Activated T-helper 2 cell treated with anti-CD3 and anti-CD28 coated beads, Interferon-gamma antibody, Interleukin-2, Interleukin-4, amounts not matched to agents 10 μg/mL and 5 μg/mL and 100 μg/mL, durations not matched to agents 14 hours and 24 hours and 36 hours (primary cell): ENCODE results near the gene ZNF195. TPM values are rescaled to one million over a fixed set of nuclear protein-coding genes. Genes with fewer than 3 reads are reported as not detected.
"Not testable (repeated sequence)": the region's sequence is repeated elsewhere in the genome, so short reads cannot be mapped to it uniquely, and the experiment has no call there.

Experiments used
- DNase-seq: peaks from one replicate; pipeline ENCODE4 v3.0.0; 2021; ENCODE audit warnings: low spot score
- H3K27ac Mint-ChIP-seq: one replicate; pipeline ENCODE4 v1.8.0; 2021; ENCODE audit warnings: mixed read lengths
- H3K27me3 Mint-ChIP-seq: one replicate; pipeline ENCODE4 v1.8.0; 2021; ENCODE audit warnings: low read depth, mixed read lengths
- H3K36me3 Mint-ChIP-seq: one replicate; pipeline ENCODE4 v1.8.0; 2021; ENCODE audit warnings: low read depth, mixed read lengths
- H3K4me1 Mint-ChIP-seq: one replicate; pipeline ENCODE4 v1.8.0; 2021; ENCODE audit warnings: low read depth, mixed read lengths
- H3K4me3 Mint-ChIP-seq: one replicate; pipeline ENCODE4 v1.8.0; 2021; ENCODE audit warnings: low read depth, mild to moderate bottlenecking, moderate library complexity, mixed read lengths
- H3K9me3 Mint-ChIP-seq: one replicate; pipeline ENCODE4 v1.8.0; 2021; ENCODE audit warnings: mixed read lengths
- intact Hi-C: fragments of 100-400 bp; cut with micrococcal nuclease; formaldehyde crosslinking; loops from one replicate; pipeline ENCODE4 v1.15.1; 2023
- total RNA-seq: library from RNA; stranded (reverse); gene quantifications from 2 replicates; pipeline ENCODE4 v1.2.3, GENCODE V29; 2022

ZNF195 gene
- total RNA-seq, 1 donor from 2014 or later, result 36.9 TPM

DNA sequence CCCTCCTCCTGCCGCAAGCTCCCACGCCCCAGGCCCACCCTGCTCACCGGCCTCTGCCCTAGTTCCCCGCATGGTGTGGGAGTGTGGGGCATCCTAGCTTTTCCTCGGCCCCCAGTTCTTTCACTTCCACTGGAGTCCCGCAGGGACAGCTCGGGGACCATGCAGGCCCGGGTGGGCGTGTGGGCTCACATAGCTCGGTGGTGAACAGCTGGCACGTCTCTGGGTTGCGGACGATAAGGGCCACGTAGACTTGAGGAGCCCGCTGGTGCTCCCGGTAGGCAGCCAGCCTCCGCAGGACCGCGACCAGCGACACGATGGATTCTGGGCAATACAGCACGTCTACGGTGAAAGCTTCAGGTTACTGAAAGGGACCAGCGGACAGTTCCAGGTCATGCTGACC, 34.7 kb upstream of the ZNF195 start:
- H3K36me3 Mint-ChIP-seq, H3K27ac Mint-ChIP-seq, DNase-seq, H3K4me1 Mint-ChIP-seq, intact Hi-C loops, H3K9me3 Mint-ChIP-seq, H3K27me3 Mint-ChIP-seq, H3K4me3 Mint-ChIP-seq: not testable (repeated sequence)

DNA sequence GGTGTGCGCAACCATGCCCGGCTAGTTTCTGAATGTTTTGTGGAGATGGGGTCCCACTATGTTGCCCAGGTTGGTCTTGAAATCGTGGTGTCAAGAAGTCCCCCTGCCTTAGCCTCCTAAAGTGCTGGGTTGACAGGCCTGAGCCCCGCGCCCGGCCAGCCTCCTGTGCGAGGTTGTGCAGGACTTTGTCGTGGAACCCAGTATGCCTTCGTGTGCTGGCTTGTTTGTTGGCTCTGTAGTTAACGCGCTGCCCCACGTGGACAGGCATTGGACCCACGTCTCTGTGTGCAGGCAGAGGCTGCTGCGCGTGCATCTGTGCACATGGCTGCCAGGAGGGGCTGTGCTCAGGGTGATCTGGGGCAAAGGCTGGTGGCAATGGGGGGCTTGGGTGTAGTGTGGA, 33.9 kb upstream of the ZNF195 start:
- DNase-seq, result no peak
- no peaks in the 10 kb centered on the region for H3K36me3 Mint-ChIP-seq
- H3K4me3 Mint-ChIP-seq, result no peak overlapping the region
- intact Hi-C loops, result no loop called here
- no peaks in the 10 kb centered on the region for H3K4me1 Mint-ChIP-seq
- H3K27ac Mint-ChIP-seq, result no peak overlapping the region
- H3K27me3 Mint-ChIP-seq, result no peaks in the 10 kb centered on the region
- H3K9me3 Mint-ChIP-seq, result no peaks in the 10 kb centered on the region

GRCh38 chr11:3408722-3409121, 29.8 kb upstream of the ZNF195 start:
- intact Hi-C loops, H3K36me3 Mint-ChIP-seq, H3K9me3 Mint-ChIP-seq, H3K27ac Mint-ChIP-seq, H3K4me3 Mint-ChIP-seq, H3K4me1 Mint-ChIP-seq, H3K27me3 Mint-ChIP-seq: not testable (repeated sequence)
- peak; percentile 52 for DNase-seq

DNA sequence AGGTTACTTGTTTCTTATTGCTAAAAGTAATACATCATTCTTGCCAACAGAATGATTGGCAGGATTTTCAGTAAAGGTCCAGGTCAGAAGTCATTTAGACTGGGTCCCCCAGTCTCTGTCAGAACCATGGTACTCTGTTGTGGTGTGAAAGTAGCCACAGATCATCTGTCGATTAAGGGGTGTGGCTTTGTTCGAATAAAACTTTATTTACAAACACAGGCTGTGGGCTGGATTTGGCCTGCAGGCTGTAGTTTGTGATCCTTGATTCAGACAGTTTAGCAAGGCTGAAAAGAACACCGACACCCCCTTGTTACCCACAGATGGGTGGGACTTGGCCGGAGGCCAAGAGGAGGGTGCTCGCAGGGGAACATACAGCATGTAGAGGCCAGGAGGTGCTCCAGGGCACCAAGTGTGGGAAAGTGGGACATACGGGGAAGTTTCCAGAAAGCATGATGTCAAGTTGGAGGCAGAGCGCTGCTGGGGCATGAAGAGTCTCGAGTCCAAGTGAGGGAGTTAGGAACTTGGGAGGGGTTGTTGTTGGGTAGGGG, 29.2 kb upstream of the ZNF195 start:
- H3K27ac Mint-ChIP-seq, H3K4me3 Mint-ChIP-seq, intact Hi-C loops, H3K27me3 Mint-ChIP-seq, H3K9me3 Mint-ChIP-seq, H3K4me1 Mint-ChIP-seq, H3K36me3 Mint-ChIP-seq, DNase-seq: not testable (repeated sequence)

GRCh38 chr11:3406937-3407336, 28.0 kb upstream of the ZNF195 start:
- not testable (repeated sequence) for H3K4me1 Mint-ChIP-seq

DNA sequence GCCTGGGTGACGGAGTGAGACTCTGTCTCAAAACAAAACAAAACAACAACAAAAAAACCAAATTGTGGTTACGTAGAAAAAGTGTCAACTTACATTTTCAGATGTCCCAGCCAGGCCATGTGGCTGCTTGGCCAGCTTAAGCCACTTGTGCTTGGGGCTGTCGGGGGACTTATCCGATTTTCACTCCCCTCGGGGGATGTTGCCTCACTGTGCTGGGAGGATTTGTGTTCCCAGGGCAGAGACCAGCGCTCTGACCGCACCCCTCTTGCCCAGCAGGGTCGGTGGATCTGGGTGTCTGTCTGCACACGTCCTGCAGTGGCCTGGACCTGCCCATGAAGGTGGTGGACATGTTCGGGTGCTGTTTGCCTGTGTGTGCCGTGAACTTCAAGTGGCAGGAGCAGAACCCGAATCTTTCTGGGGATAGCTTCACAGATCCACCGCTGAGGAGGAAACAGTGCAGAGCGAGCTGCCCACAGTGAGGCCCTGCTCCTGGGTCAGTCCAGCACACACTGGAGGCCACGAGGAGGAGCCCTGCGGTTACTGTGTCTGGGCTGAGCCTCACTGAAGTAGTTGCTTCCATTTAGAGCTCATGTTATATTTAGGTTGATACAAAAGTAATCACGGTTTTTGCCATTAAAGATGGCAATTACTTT, 27.4 kb upstream of the ZNF195 start:
- H3K27ac Mint-ChIP-seq, H3K4me3 Mint-ChIP-seq, H3K27me3 Mint-ChIP-seq, DNase-seq, H3K36me3 Mint-ChIP-seq, H3K4me1 Mint-ChIP-seq, H3K9me3 Mint-ChIP-seq, intact Hi-C loops: not testable (repeated sequence)

More at GRCh38 chr11:3406937-3407336, 28.0 kb upstream of the ZNF195 start:
- DNase-seq, H3K27me3 Mint-ChIP-seq, intact Hi-C loops, H3K9me3 Mint-ChIP-seq, H3K36me3 Mint-ChIP-seq, H3K4me3 Mint-ChIP-seq, H3K27ac Mint-ChIP-seq: not testable (repeated sequence)

- H3K9me3 Mint-ChIP-seq, DNase-seq, H3K4me3 Mint-ChIP-seq, H3K4me1 Mint-ChIP-seq, H3K27ac Mint-ChIP-seq, H3K27me3 Mint-ChIP-seq, intact Hi-C loops, H3K36me3 Mint-ChIP-seq: not testable (repeated sequence)
These were observed 25.4 kb upstream of the ZNF195 start for GRCh38 chr11:3404076-3404925.

DNA sequence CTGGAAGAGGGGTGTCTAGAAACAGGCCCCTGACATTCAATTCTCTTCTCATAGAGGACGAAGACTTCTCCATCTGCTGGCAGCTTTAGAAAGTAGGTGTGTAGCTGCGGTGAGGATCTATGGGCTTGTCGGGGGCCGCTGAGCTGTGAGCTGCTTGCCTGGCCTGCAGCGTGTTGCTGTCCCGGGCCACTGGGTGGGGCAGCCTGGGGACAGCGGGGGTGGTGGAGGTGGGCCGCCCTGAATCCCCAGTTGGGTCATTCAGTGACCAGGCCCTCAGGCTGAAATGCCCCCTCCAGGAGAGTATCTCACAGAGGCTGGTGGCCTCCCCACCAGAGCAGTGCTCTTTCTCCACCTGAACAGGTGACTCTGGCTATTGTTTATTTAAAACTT, 23.9 kb upstream of the ZNF195 start:
- DNase-seq, H3K4me3 Mint-ChIP-seq, H3K4me1 Mint-ChIP-seq, H3K27me3 Mint-ChIP-seq, H3K36me3 Mint-ChIP-seq, intact Hi-C loops, H3K9me3 Mint-ChIP-seq, H3K27ac Mint-ChIP-seq: not testable (repeated sequence)

DNA sequence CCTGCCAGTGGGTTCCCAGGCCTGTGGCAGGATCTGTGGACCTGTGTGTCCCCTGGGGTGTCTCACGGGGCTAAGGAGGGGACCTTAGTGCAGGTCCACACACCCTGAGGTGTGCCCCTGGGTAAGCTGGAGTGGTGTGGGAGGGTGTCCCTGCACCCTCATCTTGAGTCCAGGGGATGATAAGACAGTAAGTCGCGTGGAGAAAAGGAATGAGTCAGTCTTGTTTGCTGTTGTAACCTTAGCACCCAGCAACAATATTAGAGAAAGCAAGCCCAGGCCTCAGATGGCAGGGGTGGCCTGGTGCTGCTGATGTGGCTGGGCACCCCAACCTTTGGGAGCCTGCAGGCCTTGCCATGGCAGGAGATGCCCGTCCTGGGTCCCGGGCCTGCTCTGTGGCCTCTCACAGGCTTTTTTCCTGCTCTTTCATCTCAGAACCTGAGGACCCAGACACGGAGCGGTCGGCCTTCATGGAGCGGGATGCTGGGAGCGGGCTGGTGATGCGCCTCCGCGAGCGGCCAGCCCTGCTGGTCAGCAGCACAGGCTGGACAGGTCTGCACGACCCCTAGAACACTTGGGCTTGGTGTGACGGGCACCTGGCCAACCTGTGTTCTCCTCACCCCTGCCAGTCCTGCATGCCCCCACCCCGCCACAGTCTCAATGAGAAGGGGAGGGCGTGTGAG, 23.4 kb upstream of the ZNF195 start:
- intact Hi-C loops, H3K4me1 Mint-ChIP-seq, H3K27me3 Mint-ChIP-seq, H3K9me3 Mint-ChIP-seq, DNase-seq, H3K4me3 Mint-ChIP-seq, H3K27ac Mint-ChIP-seq, H3K36me3 Mint-ChIP-seq: not testable (repeated sequence)

GRCh38 chr11:3401052-3401451, 22.1 kb upstream of the ZNF195 start:
- H3K27ac Mint-ChIP-seq, H3K4me3 Mint-ChIP-seq, H3K9me3 Mint-ChIP-seq, H3K36me3 Mint-ChIP-seq, H3K27me3 Mint-ChIP-seq, H3K4me1 Mint-ChIP-seq, DNase-seq, intact Hi-C loops: not testable (repeated sequence)

GRCh38 chr11:3398509-3398908, 19.6 kb upstream of the ZNF195 start:
- H3K27me3 Mint-ChIP-seq, H3K9me3 Mint-ChIP-seq, H3K27ac Mint-ChIP-seq, H3K36me3 Mint-ChIP-seq, DNase-seq, H3K4me3 Mint-ChIP-seq, intact Hi-C loops, H3K4me1 Mint-ChIP-seq: not testable (repeated sequence)

DNA sequence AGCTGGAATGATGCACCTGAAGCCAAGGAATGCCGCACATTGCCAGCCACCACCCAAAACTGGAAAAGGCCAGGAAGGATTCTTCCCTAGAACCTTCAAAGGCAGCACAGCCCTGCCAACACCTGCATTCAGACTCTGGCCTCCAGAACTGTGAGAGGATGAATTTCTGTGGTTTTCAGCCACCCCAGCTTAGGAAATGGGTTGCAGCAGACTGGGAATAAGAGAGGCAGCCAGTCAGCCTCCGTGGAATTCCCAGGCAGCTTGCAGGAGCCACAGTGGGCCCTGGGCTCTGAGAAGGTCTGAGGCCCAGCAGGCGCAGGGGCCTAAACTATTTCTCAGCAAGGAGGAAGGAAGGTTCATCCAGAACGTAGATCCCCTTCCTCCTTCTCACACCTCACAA, 19.2 kb upstream of the ZNF195 start:
- H3K36me3 Mint-ChIP-seq, H3K4me1 Mint-ChIP-seq, H3K27ac Mint-ChIP-seq, DNase-seq, H3K4me3 Mint-ChIP-seq, H3K9me3 Mint-ChIP-seq, H3K27me3 Mint-ChIP-seq, intact Hi-C loops: not testable (repeated sequence)

- H3K27me3 Mint-ChIP-seq, H3K9me3 Mint-ChIP-seq, intact Hi-C loops, H3K27ac Mint-ChIP-seq, DNase-seq, H3K36me3 Mint-ChIP-seq, H3K4me1 Mint-ChIP-seq, H3K4me3 Mint-ChIP-seq: not testable (repeated sequence)
These were observed 18.3 kb upstream of the ZNF195 start for GRCh38 chr11:3397210-3397609.
